22Rv1 (cell line): ENCODE measurements around the gene D2HGDH.

Source experiments
- H3K27ac ChIP-seq: fragments of 450-650 bp; 2 replicates; pipeline ENCODE4 v1.5.1; 2017
- ZFX ChIP-seq: fragments of 450-650 bp; IDR thresholded peaks from 2 replicates; pipeline ENCODE4 v1.6.1; 2017; ENCODE audit warnings: antibody characterized with exemption, borderline replicate concordance
- TF ChIP-seq, protein P1 (sequence below): fragments of 450-650 bp; IDR thresholded peaks from 2 replicates; pipeline ENCODE4 v1.5.1; 2017; ENCODE audit warnings: mild to moderate bottlenecking

The D2HGDH gene

DNA sequence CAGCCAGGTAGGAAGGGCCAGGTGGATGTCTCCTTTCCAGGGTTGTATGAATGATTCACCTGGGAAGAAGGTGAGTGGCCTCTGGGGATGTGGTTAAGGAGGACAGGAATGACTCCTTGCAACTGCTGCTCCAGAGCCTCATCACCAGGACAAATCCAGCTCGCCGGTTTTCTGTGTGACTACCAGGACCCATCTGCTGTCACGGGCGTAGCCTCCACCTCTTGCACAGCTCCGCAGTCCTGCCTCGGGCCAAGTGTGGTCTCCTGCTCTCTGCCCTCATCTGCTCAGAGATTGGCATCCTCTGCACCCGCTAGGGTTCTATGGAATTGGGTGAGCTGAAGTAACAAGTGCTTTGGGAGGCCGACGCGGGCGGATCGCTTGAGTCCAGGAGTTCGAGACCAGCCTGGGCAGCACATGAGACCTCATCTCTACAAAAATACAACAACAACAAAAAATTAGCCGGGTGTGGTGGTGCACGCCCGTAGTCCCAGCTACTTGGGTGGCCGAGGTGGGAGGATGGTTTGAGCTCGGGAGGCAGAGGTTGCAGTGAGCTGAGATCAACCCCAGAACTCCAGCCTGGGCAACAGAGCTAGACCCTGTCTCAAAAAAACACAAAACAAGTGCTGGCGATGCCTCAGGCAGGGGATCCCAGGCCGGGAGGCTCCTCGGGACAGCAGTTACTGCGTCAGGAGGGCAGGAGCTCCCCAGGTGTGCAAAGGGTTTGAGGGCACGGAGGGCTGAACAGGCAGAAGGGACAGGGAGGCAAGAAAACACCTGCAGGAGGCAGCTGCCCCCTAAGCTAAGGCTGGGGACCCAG lies 831 bp upstream of the D2HGDH start:
- peak overlapping the region; percentile 75; the same call in 1 of the 2 replicates for H3K27ac ChIP-seq

DNA sequence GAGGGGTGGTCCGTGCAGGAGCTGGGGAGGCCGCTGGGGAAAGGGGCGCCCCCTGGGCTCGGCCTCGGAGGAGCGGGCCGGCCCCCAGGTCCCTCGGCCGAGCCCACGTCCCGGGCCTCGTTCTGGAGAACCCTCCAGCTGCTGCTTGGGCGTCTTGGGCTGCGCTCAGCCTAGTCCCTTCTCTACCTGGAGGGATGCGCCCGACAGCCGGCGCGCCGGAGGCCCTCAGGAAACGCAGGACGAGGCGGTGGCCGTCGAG lies 293 bp upstream of the D2HGDH start:
- peak overlapping the region; percentile 75 for H3K27ac ChIP-seq
- TF ChIP-seq, protein P1, sequence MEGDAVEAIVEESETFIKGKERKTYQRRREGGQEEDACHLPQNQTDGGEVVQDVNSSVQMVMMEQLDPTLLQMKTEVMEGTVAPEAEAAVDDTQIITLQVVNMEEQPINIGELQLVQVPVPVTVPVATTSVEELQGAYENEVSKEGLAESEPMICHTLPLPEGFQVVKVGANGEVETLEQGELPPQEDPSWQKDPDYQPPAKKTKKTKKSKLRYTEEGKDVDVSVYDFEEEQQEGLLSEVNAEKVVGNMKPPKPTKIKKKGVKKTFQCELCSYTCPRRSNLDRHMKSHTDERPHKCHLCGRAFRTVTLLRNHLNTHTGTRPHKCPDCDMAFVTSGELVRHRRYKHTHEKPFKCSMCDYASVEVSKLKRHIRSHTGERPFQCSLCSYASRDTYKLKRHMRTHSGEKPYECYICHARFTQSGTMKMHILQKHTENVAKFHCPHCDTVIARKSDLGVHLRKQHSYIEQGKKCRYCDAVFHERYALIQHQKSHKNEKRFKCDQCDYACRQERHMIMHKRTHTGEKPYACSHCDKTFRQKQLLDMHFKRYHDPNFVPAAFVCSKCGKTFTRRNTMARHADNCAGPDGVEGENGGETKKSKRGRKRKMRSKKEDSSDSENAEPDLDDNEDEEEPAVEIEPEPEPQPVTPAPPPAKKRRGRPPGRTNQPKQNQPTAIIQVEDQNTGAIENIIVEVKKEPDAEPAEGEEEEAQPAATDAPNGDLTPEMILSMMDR, result peak; percentile 16; the same call in 1 of the 2 replicates
- no peak for TF ChIP-seq ZFX

More for the DNA sequence above, 831 bp upstream of the D2HGDH start:
- no peak for TF ChIP-seq ZFX

DNA sequence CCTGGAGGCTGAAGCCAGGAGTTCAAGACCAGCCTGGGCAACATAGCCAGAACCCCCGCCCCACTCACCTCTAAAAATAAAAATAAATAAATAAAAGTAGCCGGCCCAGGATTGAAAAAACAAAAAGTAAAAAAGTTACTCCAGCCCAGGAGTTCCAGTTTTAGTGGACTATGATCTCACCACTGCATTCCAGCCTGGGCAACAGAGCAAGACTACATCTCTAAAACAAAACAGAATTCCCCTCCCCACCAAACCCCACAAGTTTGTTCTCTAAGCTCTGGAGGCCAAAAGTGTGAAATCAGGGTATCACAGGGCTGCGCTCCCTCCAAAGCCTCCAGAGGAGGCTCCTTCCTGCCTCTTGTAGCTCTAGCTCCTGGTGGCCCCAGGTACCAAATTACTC lies 1.7 kb downstream of the D2HGDH start:
- no peak for TF ChIP-seq ZFX
- TF ChIP-seq, protein P1, result no peak
- H3K27ac ChIP-seq, result no peak overlapping the region

DNA sequence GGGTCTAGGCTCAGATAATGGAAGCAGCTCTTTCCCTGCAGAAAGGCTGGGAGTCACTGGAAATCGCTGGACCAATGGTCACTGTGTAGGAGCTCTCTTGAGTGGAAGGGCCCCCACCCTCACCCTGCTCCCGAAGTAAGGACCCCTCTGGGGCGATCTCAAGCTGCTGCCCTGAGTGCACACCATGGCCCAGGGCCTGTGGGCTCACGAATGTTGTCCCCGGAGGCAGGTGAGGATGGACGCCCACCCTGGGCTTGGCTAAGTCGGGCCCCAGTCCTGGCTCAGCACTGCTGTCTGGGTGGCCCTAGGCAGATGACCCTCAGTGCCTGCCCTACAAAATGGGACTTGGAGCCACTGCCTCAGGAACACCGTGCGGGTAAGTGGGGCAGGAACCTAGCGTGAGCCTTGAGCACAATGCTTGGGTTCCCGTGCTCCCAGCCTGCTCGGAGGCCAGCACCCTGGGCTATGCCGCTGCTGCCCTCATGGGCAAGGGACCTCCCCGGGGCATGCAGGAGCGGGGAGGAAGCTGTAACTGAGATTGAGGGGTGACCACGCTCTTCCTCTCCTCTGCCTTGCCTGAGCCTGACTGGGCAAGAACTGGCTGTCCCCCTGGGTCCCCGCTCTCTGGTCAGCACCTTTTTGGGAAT lies 3.7 kb downstream of the D2HGDH start:
- TF ChIP-seq ZFX, result no peak
- TF ChIP-seq, protein P1, result no peak
- H3K27ac ChIP-seq, result no peak overlapping the region

DNA sequence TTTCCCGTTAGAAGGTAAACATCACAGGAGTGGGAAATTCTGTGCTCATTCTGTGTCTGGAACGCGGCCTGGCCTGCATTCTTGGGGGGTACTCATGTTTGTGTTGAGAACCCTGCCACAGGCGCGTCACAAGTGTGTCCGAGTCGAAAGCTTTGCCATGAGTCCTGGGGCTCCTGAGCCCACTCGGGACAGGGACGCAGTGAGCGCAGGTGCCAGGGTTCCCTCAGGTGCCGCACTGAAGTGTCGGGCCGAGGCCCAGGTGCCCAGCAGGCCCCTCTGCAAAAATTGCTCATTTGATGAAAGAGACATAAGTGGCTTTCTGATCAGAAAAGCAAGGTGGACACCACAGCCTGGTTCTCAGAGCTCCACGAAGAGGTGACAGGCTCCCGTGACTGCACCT lies 4.7 kb downstream of the D2HGDH start:
- TF ChIP-seq, protein P1, result no peak
- no peak for TF ChIP-seq ZFX
- no peak overlapping the region for H3K27ac ChIP-seq

DNA sequence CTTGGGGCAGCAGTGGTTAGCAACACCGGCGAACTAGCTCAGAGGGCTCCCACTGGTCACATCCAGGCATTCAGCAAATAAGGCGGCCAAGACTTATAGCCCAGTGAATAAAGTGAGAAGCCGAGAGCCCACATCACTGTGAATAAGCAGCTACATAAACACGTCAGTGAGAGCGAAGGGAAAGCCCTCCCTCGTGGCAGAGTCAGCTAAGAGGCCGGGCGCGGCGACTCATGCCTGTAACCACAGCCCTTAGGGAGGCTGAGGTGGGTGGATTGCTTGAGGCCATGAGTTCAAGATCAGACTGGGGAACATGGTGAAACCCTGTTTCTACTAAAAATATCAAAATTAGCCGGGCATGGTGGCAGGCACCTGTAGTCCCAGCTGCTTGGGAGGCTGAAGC lies 5.2 kb downstream of the D2HGDH start:
- H3K27ac ChIP-seq, result no peak overlapping the region
- no peak for TF ChIP-seq ZFX
- TF ChIP-seq, protein P1, result no peak

DNA sequence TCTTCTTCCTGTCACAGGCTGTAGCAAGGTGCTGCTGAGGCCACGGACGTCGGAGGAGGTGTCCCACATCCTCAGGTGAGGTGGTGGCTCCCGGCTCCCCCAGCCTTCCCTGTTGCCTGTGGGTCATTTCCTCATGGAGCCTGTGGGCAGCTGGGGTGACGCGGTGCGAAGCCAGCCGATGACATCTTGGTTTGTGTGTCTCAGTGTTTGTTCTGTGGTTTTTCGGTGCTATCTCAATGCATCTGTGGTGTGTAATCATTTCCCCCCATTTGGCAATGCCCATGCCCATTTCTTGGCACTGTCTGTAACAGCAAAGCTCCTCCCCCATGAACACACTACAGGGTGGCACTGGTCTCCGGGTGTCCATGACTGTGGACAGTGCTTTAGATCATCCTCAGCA lies 6.6 kb downstream of the D2HGDH start:
- H3K27ac ChIP-seq, result no peak overlapping the region
- no peak for TF ChIP-seq ZFX
- TF ChIP-seq, protein P1, result no peak
